ENCODE results near the gene RPL3. TPM values are rescaled to one million over a fixed set of nuclear protein-coding genes. Genes with fewer than 3 reads are reported as not detected.

The RPL3 gene
- polyA plus RNA-seq, 6 donors from 2014 or later = 2,656 to 3,743 (median 2,840) TPM

GRCh38 chr22:39263626-39264348 lies 55.6 kb downstream of the RPL3 start:
- Mint-ChIP-seq H3K36me3 (peaks cover 0 to 35% of the 10 kb centered on the region in 2 donors), H3K9me3 (peaks cover 5 to 17% (median 12%) of the 10 kb centered on the region in 7 donors), H3K4me1 (peaks cover 0 to 8% (median 2%) of the 10 kb centered on the region in 3 donors), H3K27me3 (peaks cover 3 to 50% (median 34%) of the 10 kb centered on the region in 3 donors), H3K4me3 (no peak overlapping the region), H3K27ac (no peak overlapping the region)
- no peak for ATAC-seq (ENCODE audit: low read depth in 2 of 2)
- DNase-seq = no peak

Other genes starting within 250 kb of the RPL3 start
- 100 to 1,000 TPM in 4 of 6 donors, 10 to 100 TPM in 2; 87.2 to 136 (median 120) TPM for gene APOBEC3G, start 242.3 kb downstream of the RPL3 start, polyA plus RNA-seq (ENCODE audit: low read depth in 6 of 6)
- 1 to 10 TPM in 1 of 6 donors, under 1 TPM in 1, not detected in 4; 0.77 to 1.2 TPM for gene APOBEC3H, start 222.4 kb downstream of the RPL3 start, polyA plus RNA-seq (ENCODE audit: low read depth in 6 of 6)
- 10 to 100 TPM in 5 of 6 donors, 1 to 10 TPM in 1; 9.9 to 38.5 (median 21.7) TPM for gene CBX7, start 166.9 kb downstream of the RPL3 start, polyA plus RNA-seq (ENCODE audit: low read depth in 6 of 6)
- not detected for gene PDGFB, start 74.6 kb downstream of the RPL3 start, polyA plus RNA-seq (ENCODE audit: low read depth in 6 of 6)
- 10 to 100 TPM in 1 of 6 donors, 1 to 10 TPM in 5; 2.6 to 11.9 (median 4.6) TPM for gene SYNGR1, start 30.4 kb upstream of the RPL3 start, polyA plus RNA-seq (ENCODE audit: low read depth in 6 of 6)
- 1 to 10 TPM; 1.7 to 5.0 (median 3.2) TPM for gene TAB1, start 80.2 kb upstream of the RPL3 start, polyA plus RNA-seq (ENCODE audit: low read depth in 6 of 6)
- gene MGAT3, start 137.4 kb upstream of the RPL3 start, polyA plus RNA-seq (ENCODE audit: low read depth in 6 of 6) = 1 to 10 TPM in 2 of 6 donors, under 1 TPM in 3, not detected in 1; 0.11 to 2.8 (median 0.45) TPM
- 10 to 100 TPM in 5 of 6 donors, 1 to 10 TPM in 1; 8.7 to 29.8 (median 19.2) TPM for gene MIEF1, start 182.7 kb upstream of the RPL3 start, polyA plus RNA-seq (ENCODE audit: low read depth in 6 of 6)
- gene ATF4, start 200.9 kb upstream of the RPL3 start, polyA plus RNA-seq (ENCODE audit: low read depth in 6 of 6) = 100 to 1,000 TPM in 2 of 6 donors, 10 to 100 TPM in 4; 74.9 to 159 (median 98.9) TPM
- gene RPS19BP1, start 213.1 kb upstream of the RPL3 start, polyA plus RNA-seq (ENCODE audit: low read depth in 6 of 6) = 100 to 1,000 TPM in 1 of 6 donors, 10 to 100 TPM in 5; 73.8 to 114 (median 93.2) TPM